ENCODE results near the gene CSF3R. TPM values are rescaled to one million over a fixed set of nuclear protein-coding genes. Genes with fewer than 3 reads are reported as not detected.

The CSF3R gene
- polyA plus RNA-seq, 3 donors, result 270 to 1,537 (median 447) TPM

DNA sequence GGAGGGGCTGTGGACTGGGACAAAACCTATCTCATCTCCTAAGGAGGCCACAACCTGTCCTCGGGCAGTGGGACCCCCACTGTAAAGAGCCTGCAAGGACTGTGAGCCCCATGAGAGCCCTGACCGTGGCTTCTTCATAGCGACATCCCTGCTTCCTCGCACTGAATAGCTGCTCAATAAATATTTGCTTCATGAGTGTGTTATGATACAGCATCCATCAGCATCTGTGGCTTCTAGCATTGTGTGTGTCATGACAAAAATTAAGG is 40.5 kb upstream of the CSF3R start:
- no peak overlapping the region for H3K4me3 Mint-ChIP-seq
- no peaks in the 10 kb centered on the region for H3K9me3 Mint-ChIP-seq

DNA sequence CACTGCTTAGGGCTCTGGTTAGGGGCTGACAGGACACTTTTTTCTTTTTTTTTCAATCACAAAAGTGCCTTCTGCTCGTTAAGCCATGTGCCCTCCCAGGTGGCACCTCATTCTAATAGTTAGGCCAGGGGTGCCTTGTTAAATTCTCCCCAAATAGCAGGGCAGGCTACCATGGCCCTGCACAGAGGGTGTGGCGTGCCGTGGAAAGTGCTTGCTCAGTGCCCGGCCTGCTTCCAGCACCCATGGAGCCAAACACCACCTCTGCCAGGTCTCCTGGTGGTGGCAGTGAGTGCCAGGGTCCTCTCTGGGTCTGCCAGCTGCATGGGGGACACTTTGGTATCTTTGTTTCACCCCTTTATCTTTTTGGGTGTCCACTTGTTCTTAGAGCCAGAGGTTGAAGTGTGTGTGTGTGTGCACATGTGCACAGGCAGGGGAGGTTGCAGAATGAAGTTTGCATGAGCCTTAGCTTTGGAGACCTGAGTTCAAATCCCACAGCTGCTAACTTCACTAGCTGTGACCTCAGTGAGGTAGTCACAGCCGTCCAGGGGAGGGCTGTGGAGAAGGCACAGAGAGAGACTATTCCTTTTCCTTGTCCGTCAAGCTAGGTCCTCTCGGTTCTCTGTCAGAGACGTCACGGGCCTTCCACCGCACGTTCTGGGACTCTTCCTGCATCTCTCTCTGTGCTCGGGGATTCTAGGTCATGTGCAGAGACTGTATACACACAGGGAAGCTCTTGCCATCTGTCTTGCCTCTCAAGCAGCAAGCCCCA is 39.9 kb upstream of the CSF3R start:
- intact Hi-C loops (cut with micrococcal nuclease), result no loop called here
- Mint-ChIP-seq H3K4me1 (peaks cover 6% of the 10 kb centered on the region), H3K27me3 (ENCODE audit: low read depth in 3 of 3) (peaks cover 0 to 2% (median 0%) of the 10 kb centered on the region in 3 donors), H3K36me3 (no peaks in the 10 kb centered on the region), H3K27ac (no peak overlapping the region), H3K9me3 (no peaks in the 10 kb centered on the region), H3K4me3 (no peak overlapping the region)
- H3K27ac ChIP-seq (ENCODE audit: low read depth in 1 of 2, low read length in 2 of 2), result no peak overlapping the region
- H3K27me3 ChIP-seq (ENCODE audit: control insufficient read depth in 2 of 2, insufficient read depth in 2 of 2, low read length in 2 of 2), result no peaks in the 10 kb centered on the region
- H2AFZ ChIP-seq (ENCODE audit: insufficient read depth, low read depth, low read length, poor library complexity, severe bottlenecking), result no peak overlapping the region
- H3K4me1 ChIP-seq (ENCODE audit: control insufficient read depth in 1 of 2, insufficient read depth in 2 of 2, low read length in 2 of 2), result no peaks in the 10 kb centered on the region
- no peak overlapping the region for H3K9ac ChIP-seq (ENCODE audit: insufficient read depth, low read length, poor library complexity, severe bottlenecking)
- H3K79me2 ChIP-seq (ENCODE audit: insufficient read depth, low read length), result no peaks in the 10 kb centered on the region
- no peaks in the 10 kb centered on the region for H3K36me3 ChIP-seq (replicated peaks in 1 of 2; ENCODE audit: control insufficient read depth in 1 of 2, insufficient read depth in 2 of 2, low read length in 2 of 2)
- H4K20me1 ChIP-seq (ENCODE audit: insufficient read depth, low read length), result no peaks in the 10 kb centered on the region
- DNase-seq, result no peak
- WGBS (ENCODE audit: insufficient coverage), result 86% methylated on average over 12 of the region's 12 CpGs
- no peak overlapping the region for H3K4me3 ChIP-seq (replicated peaks in 1 of 3; ENCODE audit: low read depth in 2 of 3, low read length in 3 of 3)
- H3K4me2 ChIP-seq (replicated peaks; ENCODE audit: extremely low read depth, low read length, poor library complexity, severe bottlenecking), result no peak overlapping the region
- no peaks in the 10 kb centered on the region for H3K9me3 ChIP-seq (replicated peaks in 1 of 2; ENCODE audit: control insufficient read depth in 1 of 2, insufficient read depth in 1 of 2, low read length in 2 of 2)
- TF ChIP-seq, protein P1, sequence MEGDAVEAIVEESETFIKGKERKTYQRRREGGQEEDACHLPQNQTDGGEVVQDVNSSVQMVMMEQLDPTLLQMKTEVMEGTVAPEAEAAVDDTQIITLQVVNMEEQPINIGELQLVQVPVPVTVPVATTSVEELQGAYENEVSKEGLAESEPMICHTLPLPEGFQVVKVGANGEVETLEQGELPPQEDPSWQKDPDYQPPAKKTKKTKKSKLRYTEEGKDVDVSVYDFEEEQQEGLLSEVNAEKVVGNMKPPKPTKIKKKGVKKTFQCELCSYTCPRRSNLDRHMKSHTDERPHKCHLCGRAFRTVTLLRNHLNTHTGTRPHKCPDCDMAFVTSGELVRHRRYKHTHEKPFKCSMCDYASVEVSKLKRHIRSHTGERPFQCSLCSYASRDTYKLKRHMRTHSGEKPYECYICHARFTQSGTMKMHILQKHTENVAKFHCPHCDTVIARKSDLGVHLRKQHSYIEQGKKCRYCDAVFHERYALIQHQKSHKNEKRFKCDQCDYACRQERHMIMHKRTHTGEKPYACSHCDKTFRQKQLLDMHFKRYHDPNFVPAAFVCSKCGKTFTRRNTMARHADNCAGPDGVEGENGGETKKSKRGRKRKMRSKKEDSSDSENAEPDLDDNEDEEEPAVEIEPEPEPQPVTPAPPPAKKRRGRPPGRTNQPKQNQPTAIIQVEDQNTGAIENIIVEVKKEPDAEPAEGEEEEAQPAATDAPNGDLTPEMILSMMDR (IDR thresholded peaks at IDR 0.05), result no peak

More for the DNA sequence above, 40.5 kb upstream of the CSF3R start:
- TF ChIP-seq, protein P1 (IDR thresholded peaks at IDR 0.05), result no peak
- Mint-ChIP-seq H3K4me1 (peaks cover 6% of the 10 kb centered on the region), H3K27me3 (ENCODE audit: low read depth in 3 of 3) (peaks cover 0 to 2% (median 0%) of the 10 kb centered on the region in 3 donors), H3K36me3 (no peaks in the 10 kb centered on the region), H3K27ac (no peak overlapping the region)
- intact Hi-C loops (cut with micrococcal nuclease), result no loop called here
- 97% methylated on average over 4 of the region's 4 CpGs for WGBS (ENCODE audit: insufficient coverage)
- Histone ChIP-seq H3K27me3 (ENCODE audit: control insufficient read depth in 2 of 2, insufficient read depth in 2 of 2, low read length in 2 of 2) (no peaks in the 10 kb centered on the region), H3K79me2 (ENCODE audit: insufficient read depth, low read length) (no peaks in the 10 kb centered on the region), H3K4me3 (replicated peaks in 1 of 3; ENCODE audit: low read depth in 2 of 3, low read length in 3 of 3) (no peak overlapping the region), H4K20me1 (ENCODE audit: insufficient read depth, low read length) (no peaks in the 10 kb centered on the region), H2AFZ (ENCODE audit: insufficient read depth, low read depth, low read length, poor library complexity, severe bottlenecking) (no peak overlapping the region), H3K9me3 (replicated peaks in 1 of 2; ENCODE audit: control insufficient read depth in 1 of 2, insufficient read depth in 1 of 2, low read length in 2 of 2) (no peaks in the 10 kb centered on the region), H3K4me2 (replicated peaks; ENCODE audit: extremely low read depth, low read length, poor library complexity, severe bottlenecking) (no peak overlapping the region), H3K9ac (ENCODE audit: insufficient read depth, low read length, poor library complexity, severe bottlenecking) (no peak overlapping the region), H3K27ac (ENCODE audit: low read depth in 1 of 2, low read length in 2 of 2) (no peak overlapping the region), H3K36me3 (replicated peaks in 1 of 2; ENCODE audit: control insufficient read depth in 1 of 2, insufficient read depth in 2 of 2, low read length in 2 of 2) (no peaks in the 10 kb centered on the region), H3K4me1 (ENCODE audit: control insufficient read depth in 1 of 2, insufficient read depth in 2 of 2, low read length in 2 of 2) (no peaks in the 10 kb centered on the region)
- no peak for DNase-seq
